GM19099 (cell line): Measurements from ENCODE around the gene TCN2.

Experiments used
- POLR2A ChIP-seq: IDR thresholded peaks from 3 replicates; pipeline ENCODE4 v1.6.1; 2011; ENCODE audit warnings: low read depth; ENCODE audit not compliant: insufficient read length; ENCODE audit errors: extremely low read depth

The TCN2 gene

DNA sequence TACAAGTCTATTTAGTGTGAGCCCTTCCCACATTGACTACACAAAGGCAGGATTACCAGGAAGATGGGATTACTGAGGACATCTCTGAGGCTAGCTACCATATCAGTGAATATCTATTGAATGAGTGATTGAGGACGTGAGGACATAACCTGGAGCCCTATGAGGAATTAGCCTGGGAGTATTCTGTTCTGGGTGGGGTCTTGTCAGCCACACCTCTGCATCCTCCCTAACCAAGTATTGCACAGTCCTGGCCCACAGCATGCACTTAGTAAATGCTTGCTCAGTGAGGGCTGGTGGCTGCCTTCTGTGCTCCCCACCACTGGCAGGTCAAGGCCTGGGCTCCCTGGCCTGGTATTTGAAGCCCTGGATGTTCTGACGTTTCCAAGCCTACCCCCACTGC lies 45.9 kb downstream of the TCN2 start:
- TF ChIP-seq POLR2A, result no peak

GRCh38 chr22:30654361-30654760 lies 47.4 kb downstream of the TCN2 start:
- TF ChIP-seq POLR2A, result no peak

- TF ChIP-seq POLR2A, result no peak
Measured at GRCh38 chr22:30655532-30655931, 48.6 kb downstream of the TCN2 start.

DNA sequence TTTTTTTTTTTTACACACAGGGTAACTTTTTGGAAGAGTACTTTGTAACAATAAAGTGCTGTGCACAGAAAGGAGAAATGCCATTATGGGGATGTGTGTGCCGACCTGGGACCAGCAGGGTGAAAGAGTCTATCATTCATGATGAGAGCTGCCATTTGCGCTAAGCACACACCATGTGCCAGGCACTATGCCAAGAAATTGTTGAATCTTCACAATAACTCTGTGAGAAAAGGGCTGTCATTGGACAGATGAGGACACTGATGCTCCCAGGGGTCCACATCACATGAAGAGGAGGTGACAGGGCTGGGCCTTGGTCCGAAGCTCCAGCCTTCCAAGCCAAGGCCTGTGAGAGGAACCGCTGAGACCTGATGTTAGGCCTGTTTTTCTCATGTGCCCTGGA lies 55.1 kb downstream of the TCN2 start:
- no peak for TF ChIP-seq POLR2A

GRCh38 chr22:30664798-30665197 lies 57.8 kb downstream of the TCN2 start:
- TF ChIP-seq POLR2A, result no peak

GRCh38 chr22:30665266-30665665 lies 58.3 kb downstream of the TCN2 start:
- TF ChIP-seq POLR2A, result no peak

GRCh38 chr22:30665786-30666185 lies 58.8 kb downstream of the TCN2 start:
- TF ChIP-seq POLR2A, result no peak

DNA sequence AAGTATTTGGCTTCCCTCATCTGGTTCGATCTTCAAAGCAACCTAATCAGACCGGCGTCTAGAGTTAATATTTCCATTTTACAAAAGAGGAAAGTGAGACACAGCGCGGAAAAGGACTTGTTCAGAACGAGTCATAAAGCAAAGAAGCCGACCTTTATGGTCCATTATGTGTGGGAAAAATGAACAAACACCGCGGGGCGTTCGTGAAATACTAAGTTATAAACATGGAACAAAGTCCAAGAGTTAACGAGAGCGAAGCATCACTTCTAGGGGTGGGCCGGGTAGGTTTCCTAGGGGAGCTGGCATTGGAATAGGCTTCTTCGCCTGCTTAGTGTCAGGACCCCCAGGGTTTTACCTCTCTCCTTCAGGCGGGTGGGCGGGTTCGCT lies 60.1 kb downstream of the TCN2 start:
- TF ChIP-seq POLR2A, result no peak

DNA sequence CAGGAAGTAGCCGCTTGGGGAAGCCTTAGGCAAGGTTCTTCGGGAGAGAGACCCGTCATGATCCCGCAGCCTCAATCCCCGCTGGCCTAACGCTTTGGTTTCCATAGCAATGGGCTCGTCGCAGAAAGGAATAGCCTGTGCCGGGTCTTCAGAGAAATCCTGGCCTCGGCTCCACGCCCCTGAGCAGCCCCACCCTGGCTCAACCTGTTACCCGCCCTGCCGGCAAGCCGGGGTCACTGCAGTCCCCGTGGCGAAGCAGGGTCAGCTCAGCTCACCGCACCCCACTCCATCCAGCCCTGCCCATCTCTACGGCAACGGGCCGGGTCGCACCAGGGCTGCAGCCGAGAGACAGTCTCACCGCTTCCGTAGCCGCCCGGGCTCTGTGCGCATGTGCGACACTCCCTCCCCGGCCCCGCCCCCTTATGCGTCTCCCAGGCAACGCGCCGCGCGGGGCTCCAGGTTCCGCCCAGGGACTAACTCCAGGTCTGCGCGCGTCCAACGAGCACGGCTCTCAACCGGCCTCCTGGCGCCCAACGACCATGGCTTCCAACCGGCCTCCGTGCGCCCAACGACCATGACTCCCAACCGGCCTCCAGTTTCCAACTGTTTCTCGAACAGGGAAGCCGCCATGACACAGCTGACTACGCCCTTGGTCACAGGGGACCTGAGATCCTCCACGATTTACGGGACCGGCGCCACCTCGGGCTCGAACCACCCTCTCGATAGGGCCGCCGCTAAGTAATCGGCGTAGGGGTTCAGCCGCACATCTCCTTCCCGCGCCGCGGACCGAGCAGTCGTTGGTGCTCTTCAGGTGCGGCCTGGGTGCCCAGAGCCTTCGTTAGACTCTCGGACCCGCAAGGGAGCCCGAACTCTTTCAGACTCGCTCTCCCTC lies 60.8 kb downstream of the TCN2 start, which contains the start of gene DUSP18:
Gene DUSP18, minus strand, starts transcription at position 382 of the 892 bp plus-strand sequence. CDS start 3,872 bp downstream, outside the sequence.
- TF ChIP-seq POLR2A, result peak; percentile 47

- no peak for TF ChIP-seq POLR2A
Measured at GRCh38 chr22:30668386-30668710, 61.4 kb downstream of the TCN2 start.

GRCh38 chr22:30671071-30671470 lies 64.1 kb downstream of the TCN2 start:
- TF ChIP-seq POLR2A, result no peak

DNA sequence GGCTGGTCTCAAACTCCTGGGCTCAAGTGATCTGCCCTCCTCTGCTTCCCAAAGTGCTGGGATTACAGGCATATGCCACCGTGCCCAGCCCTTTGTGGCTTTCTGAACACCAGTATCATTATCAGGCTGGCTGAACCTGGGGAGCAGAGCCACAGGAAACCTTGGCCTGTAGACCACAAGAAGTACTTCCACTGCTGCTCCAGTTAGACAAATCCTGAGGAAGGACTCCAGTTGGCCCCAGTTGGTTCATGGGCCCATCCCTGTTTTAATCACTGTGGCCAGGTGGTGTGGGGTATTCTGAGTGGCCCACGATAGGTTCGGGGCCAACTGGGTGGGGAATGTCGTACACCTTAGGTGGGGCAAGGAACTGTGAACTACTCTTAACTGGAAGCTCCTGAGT lies 66.2 kb downstream of the TCN2 start:
- no peak for TF ChIP-seq POLR2A

DNA sequence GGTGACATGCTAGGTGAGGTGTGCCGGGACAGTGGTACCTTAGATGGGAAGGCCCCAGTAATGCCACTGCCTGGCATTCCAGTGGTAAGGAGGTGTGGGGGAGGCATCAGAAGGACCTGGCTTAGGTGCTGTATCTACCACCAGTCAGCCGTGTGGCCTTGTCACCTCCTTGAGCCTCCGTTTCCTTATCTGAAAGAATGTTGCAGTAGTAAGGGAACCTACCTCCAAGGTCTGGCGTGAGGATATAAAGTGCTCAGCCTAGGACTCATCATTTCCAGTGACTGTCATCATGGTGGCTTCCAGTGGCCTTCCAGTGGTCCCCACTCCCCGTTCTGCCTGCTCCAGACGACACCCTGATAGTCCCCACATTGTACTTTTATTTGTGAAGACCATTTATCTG lies 67.5 kb downstream of the TCN2 start:
- TF ChIP-seq POLR2A, result no peak

GRCh38 chr22:30675436-30675835 lies 68.5 kb downstream of the TCN2 start:
- no peak for TF ChIP-seq POLR2A
